Nephron (organoid): ENCODE data around the gene EPHA8.

Source experiments
- H3K27ac Mint-ChIP-seq, 3 experiments: 2 replicates each; pipeline ENCODE4 v1.8.0; 2020; ENCODE audit warnings: mixed read lengths in 3 of 3, mild to moderate bottlenecking in 2 of 3, moderate library complexity in 1 of 3
- H3K27me3 Mint-ChIP-seq: 2 replicates; pipeline ENCODE4 v1.8.0; 2021; ENCODE audit warnings: low read depth, mild to moderate bottlenecking, moderate library complexity, mixed read lengths
- H3K36me3 Mint-ChIP-seq: 2 replicates; pipeline ENCODE4 v1.8.0; 2020; ENCODE audit warnings: low read depth, mixed read lengths
- H3K4me1 Mint-ChIP-seq: 2 replicates; pipeline ENCODE4 v1.8.0; 2020; ENCODE audit warnings: mixed read lengths
- H3K4me3 Mint-ChIP-seq, 3 experiments: 2 replicates each; pipeline ENCODE4 v1.8.0; 2020; ENCODE audit warnings: mild to moderate bottlenecking in 3 of 3, mixed read lengths in 3 of 3, moderate library complexity in 2 of 3
- H3K9me3 Mint-ChIP-seq: 2 replicates; pipeline ENCODE4 v1.8.0; 2020; ENCODE audit warnings: mixed read lengths
- CTCF ChIP-seq, 3 experiments: fragments of 200-600 bp; sonication (generic); IDR thresholded peaks; one replicate each; pipeline ENCODE4 v1.5.0; 2021; ENCODE audit warnings: antibody characterized with exemption in 3 of 3; ENCODE audit not compliant: unreplicated experiment in 3 of 3

EPHA8 gene

GRCh38 chr1:22619798-22620197 lies 56.5 kb downstream of the EPHA8 start:
- Mint-ChIP-seq H3K36me3 (no peaks in the 10 kb centered on the region), H3K4me3 (no peak overlapping the region), H3K4me1 (no peaks in the 10 kb centered on the region), H3K9me3 (no peaks in the 10 kb centered on the region), H3K27ac (no peak overlapping the region), H3K27me3 (peaks cover 88% of the 10 kb centered on the region)
- no peak for TF ChIP-seq CTCF (IDR thresholded peaks at IDR 0.05; ENCODE audit: unreplicated experiment in 3 of 3)

GRCh38 chr1:22621761-22622160 lies 58.5 kb downstream of the EPHA8 start:
- no peak for TF ChIP-seq CTCF (IDR thresholded peaks at IDR 0.05; ENCODE audit: unreplicated experiment in 3 of 3)
- no peaks in the 10 kb centered on the region for H3K9me3 Mint-ChIP-seq
- H3K4me1 Mint-ChIP-seq: no peaks in the 10 kb centered on the region
- H3K27ac Mint-ChIP-seq: no peak overlapping the region
- H3K27me3 Mint-ChIP-seq: peaks cover 89% of the 10 kb centered on the region
- no peaks in the 10 kb centered on the region for H3K36me3 Mint-ChIP-seq
- no peak overlapping the region for H3K4me3 Mint-ChIP-seq

- no peak for TF ChIP-seq CTCF (IDR thresholded peaks at IDR 0.05; ENCODE audit: unreplicated experiment in 3 of 3)
- Mint-ChIP-seq H3K27me3 (peaks cover 90% of the 10 kb centered on the region), H3K36me3 (no peaks in the 10 kb centered on the region), H3K4me1 (no peaks in the 10 kb centered on the region), H3K9me3 (peaks cover 3% of the 10 kb centered on the region), H3K4me3 (no peak overlapping the region), H3K27ac (no peak overlapping the region)
Measured at GRCh38 chr1:22625262-22625925, 62.1 kb downstream of the EPHA8 start.

GRCh38 chr1:22626237-22627157 lies 63.2 kb downstream of the EPHA8 start:
- Mint-ChIP-seq H3K4me1 (no peaks in the 10 kb centered on the region), H3K27ac (no peak overlapping the region), H3K36me3 (no peaks in the 10 kb centered on the region), H3K27me3 (peaks cover 93% of the 10 kb centered on the region), H3K9me3 (peaks cover 3% of the 10 kb centered on the region), H3K4me3 (no peak overlapping the region)
- TF ChIP-seq CTCF (IDR thresholded peaks at IDR 0.05; ENCODE audit: unreplicated experiment in 3 of 3): no peak

- TF ChIP-seq CTCF (IDR thresholded peaks at IDR 0.05; ENCODE audit: unreplicated experiment in 3 of 3): no peak
- peaks cover 94% of the 10 kb centered on the region for H3K27me3 Mint-ChIP-seq
Measured at GRCh38 chr1:22627331-22627730, 64.0 kb downstream of the EPHA8 start.

More at GRCh38 chr1:22627331-22627730, 64.0 kb downstream of the EPHA8 start:
- H3K4me1 Mint-ChIP-seq: no peaks in the 10 kb centered on the region
- H3K27ac Mint-ChIP-seq: no peak overlapping the region
- no peaks in the 10 kb centered on the region for H3K36me3 Mint-ChIP-seq
- H3K4me3 Mint-ChIP-seq: no peak overlapping the region
- peaks cover 3% of the 10 kb centered on the region for H3K9me3 Mint-ChIP-seq
